Heart right ventricle (tissue), 16 donors: ENCODE data around the gene JAKMIP1. TPM values are rescaled to one million over a fixed set of nuclear protein-coding genes. Genes with fewer than 3 reads are reported as not detected.

Experiments used
- ATAC-seq, 8 donors: fragments of 200-7000 bp; cut with Tn5 transposase; one replicate each; pipeline ENCODE4 v1.9.1; 2020; ENCODE audit warnings: mild to moderate bottlenecking in 8 of 8, moderate library complexity in 8 of 8, moderate number of reproducible peaks in 1 of 8
- DNase-seq, 2 donors: peaks; one replicate each; pipeline ENCODE4 v3.0.0-alpha.2; 2020
- H3K27ac ChIP-seq, 10 donors: fragments of 200-600 bp; sonication (generic) in 2 of 10; one replicate each; pipeline versions ENCODE4 v1.5.0 to v1.8.0; 2020 to 2022; ENCODE audit warnings: mild to moderate bottlenecking in 3 of 10
- H3K27me3 ChIP-seq, 7 donors: fragments of 200-600 bp; one replicate each; pipeline ENCODE4 v1.8.0; 2021 to 2022; ENCODE audit warnings: mild to moderate bottlenecking in 2 of 7
- H3K36me3 ChIP-seq, 9 donors: fragments of 200-600 bp; sonication (generic) in 1 of 9; one replicate each; pipeline versions ENCODE4 v1.5.0 to v1.8.0; 2020 to 2022; ENCODE audit warnings: mild to moderate bottlenecking in 2 of 9
- H3K4me1 ChIP-seq, 9 donors: fragments of 200-600 bp; sonication (generic) in 1 of 9; one replicate each; pipeline versions ENCODE4 v1.5.0 to v1.8.0; 2020 to 2022; ENCODE audit warnings: mild to moderate bottlenecking in 4 of 9
- H3K4me3 ChIP-seq, 10 donors: fragments of 200-600 bp; sonication (generic) in 2 of 10; one replicate each; pipeline versions ENCODE4 v1.5.0 to v1.8.0; 2020 to 2022; ENCODE audit warnings: mild to moderate bottlenecking in 7 of 10, moderate library complexity in 2 of 10
- H3K9me3 ChIP-seq, 11 donors: fragments of 200-600 bp in 10 of 11; sonication (generic) in 2 of 11; one replicate each; pipeline versions ENCODE4 v1.5.0 to v1.8.0; 2013 to 2022; ENCODE audit warnings: mild to moderate bottlenecking in 2 of 11, control low read depth in 1 of 11, moderate library complexity in 1 of 11
- WGBS, 2 donors: extraction: QIAGEN DNeasy Blood & Tissue Kit; methylation state at CpG; one replicate each; pipeline ENCODE4 v1.1.7; 2013; ENCODE audit warnings: inconsistent platforms in 1 of 2; 5-methylcytosine and 5-hydroxymethylcytosine counted together
- intact Hi-C, 10 donors: fragments of 100-400 bp; cut with DNase I; formaldehyde crosslinking; loops; one replicate each; pipeline versions ENCODE4 v1.11.1 to v1.14.2; 2022
- polyA plus RNA-seq, 2 donors: library from polyadenylated mRNA; stranded (reverse); fragments of 200-250 nt; gene quantifications; one replicate each; pipeline ENCODE4 v1.2.3, GENCODE V29; 2013
- total RNA-seq, 10 donors: library from RNA; stranded (reverse); fragmentation: NEBNext Ultra II Directional in 3 of 10; extraction: Animal tissue kit (Norgen Biotek cat#: 25700) in 3 of 10; gene quantifications; one replicate each; pipeline versions ENCODE4 v1.2.1 to v1.2.4, GENCODE V29; 2021 to 2023
- TF ChIP-seq, protein P1 (sequence below), 9 donors: fragments of 200-600 bp; sonication (generic) in 2 of 9; IDR thresholded peaks; one replicate each; pipeline versions ENCODE4 v1.5.0 to v1.8.0; 2021 to 2022; ENCODE audit warnings: antibody characterized with exemption in 9 of 9, mild to moderate bottlenecking in 5 of 9, moderate library complexity in 1 of 9
- donor health status: Arrhythmogenic right ventricular cardiomyopathy.
- donor health status: ischemic (EF 13 %, LVEDD 7.1; RV severe dilation, severe dysfunction).
- donor health status: healthy with polysubstance abuse.
- donor health status: DM: no; HTN: yes; CAD: no.
- donor health status: DM: no; HTN: no; CAD: no.
- donor health status: ischemic (EF 25% LVEDD 6.9; RV normal size, moderate dysfunction).
- donor health status: ischemic (EF 25% LVEDD 5.7; RV mildly dilated, moderate dysfunction).
- donor health status: healthy.
- donor health status: DM: yes; HTN: yes; CAD: no.
- donor health status: Ischemic cardiomyopathy.
- donor health status: ischemic (EF 35%, LVEDD 5.7; RV mildly dilated, moderate dysfunction).
- donor health status: nonischemic (EF 11% LVEDD 7.7; RV severe dilation, severe dysfunction).
- donor health status: DM: yes; HTN: yes; CAD: no.
- donor health status: PGD.
- donor health status: ischemic (EF 29% LVEDD 5.4; RV normal size, mild dysfunction).
- donor health status: nonischemic (EF 23%, LVEDD 6.1; RV moderate dilation, normal function).

JAKMIP1 gene
- total and polyA plus RNA-seq, 12 donors = 0.04 to 0.76 (median 0.14) TPM; not detected in 8

DNA sequence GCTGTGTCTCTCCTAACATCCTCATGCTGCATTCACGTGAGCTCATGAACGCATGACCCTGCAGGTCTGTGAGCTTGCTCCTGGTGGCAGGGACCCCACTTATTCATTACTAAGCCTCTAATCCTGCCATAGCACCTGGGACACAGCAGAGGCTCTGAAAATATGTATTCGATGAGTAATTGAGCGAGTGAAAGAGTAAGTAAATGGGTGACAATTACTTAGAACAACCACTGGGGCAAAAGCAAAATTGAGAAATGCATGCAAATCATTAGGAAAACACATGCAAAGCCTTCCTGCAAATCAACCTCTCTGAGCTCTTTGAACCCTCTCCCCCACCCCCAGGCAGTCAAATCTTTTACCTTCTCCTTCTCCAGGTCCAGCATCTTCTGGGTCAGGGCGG lies 158.5 kb downstream of the JAKMIP1 start:
- Histone ChIP-seq H3K36me3 (no peaks in the 10 kb centered on the region), H3K27me3 (peaks cover 0 to 68% (median 36%) of the 10 kb centered on the region in 7 donors), H3K9me3 (no peaks in the 10 kb centered on the region), H3K27ac (no peak overlapping the region), H3K4me1 (no peaks in the 10 kb centered on the region), H3K4me3 (no peak overlapping the region)
- TF ChIP-seq, protein P1, sequence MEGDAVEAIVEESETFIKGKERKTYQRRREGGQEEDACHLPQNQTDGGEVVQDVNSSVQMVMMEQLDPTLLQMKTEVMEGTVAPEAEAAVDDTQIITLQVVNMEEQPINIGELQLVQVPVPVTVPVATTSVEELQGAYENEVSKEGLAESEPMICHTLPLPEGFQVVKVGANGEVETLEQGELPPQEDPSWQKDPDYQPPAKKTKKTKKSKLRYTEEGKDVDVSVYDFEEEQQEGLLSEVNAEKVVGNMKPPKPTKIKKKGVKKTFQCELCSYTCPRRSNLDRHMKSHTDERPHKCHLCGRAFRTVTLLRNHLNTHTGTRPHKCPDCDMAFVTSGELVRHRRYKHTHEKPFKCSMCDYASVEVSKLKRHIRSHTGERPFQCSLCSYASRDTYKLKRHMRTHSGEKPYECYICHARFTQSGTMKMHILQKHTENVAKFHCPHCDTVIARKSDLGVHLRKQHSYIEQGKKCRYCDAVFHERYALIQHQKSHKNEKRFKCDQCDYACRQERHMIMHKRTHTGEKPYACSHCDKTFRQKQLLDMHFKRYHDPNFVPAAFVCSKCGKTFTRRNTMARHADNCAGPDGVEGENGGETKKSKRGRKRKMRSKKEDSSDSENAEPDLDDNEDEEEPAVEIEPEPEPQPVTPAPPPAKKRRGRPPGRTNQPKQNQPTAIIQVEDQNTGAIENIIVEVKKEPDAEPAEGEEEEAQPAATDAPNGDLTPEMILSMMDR (IDR thresholded peaks at IDR 0.05) = no peak
- 79 to 87% methylated on average over 5 of the region's 5 CpGs for WGBS, 2 donors
- no peak for DNase-seq
- no peak for ATAC-seq
- intact Hi-C loops = no loop called here

DNA sequence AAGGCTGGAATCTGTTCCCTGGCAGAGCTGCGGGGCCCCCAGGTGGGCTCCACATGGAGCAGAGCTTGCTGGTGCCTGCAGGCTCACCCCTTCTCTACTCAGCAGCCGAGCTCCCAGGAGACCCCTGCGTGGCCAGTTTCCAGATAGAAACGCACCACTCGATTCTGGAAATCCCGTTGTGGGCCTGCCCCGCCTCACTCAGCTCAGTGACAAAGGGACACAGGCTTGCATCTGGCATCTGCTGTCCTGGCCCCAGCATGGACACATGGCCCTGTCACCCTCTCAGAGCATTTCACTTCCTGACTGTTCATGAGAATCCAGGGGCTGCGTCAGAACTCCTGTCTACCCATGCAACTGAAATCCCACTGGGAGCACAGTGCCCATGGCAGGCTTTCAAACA lies 161.6 kb downstream of the JAKMIP1 start:
- no peak for ATAC-seq
- Histone ChIP-seq H3K9me3 (no peaks in the 10 kb centered on the region), H3K27me3 (peaks cover 0 to 45% (median 9%) of the 10 kb centered on the region in 7 donors), H3K27ac (no peak overlapping the region), H3K4me3 (no peak overlapping the region), H3K4me1 (no peaks in the 10 kb centered on the region), H3K36me3 (no peaks in the 10 kb centered on the region)
- TF ChIP-seq, protein P1 (IDR thresholded peaks at IDR 0.05) = no peak
- intact Hi-C loops = no loop called here
- whole genome bisulfite sequencing, 2 donors = 68 to 79% methylated on average over 8 of the region's 8 CpGs
- no peak for DNase-seq

DNA sequence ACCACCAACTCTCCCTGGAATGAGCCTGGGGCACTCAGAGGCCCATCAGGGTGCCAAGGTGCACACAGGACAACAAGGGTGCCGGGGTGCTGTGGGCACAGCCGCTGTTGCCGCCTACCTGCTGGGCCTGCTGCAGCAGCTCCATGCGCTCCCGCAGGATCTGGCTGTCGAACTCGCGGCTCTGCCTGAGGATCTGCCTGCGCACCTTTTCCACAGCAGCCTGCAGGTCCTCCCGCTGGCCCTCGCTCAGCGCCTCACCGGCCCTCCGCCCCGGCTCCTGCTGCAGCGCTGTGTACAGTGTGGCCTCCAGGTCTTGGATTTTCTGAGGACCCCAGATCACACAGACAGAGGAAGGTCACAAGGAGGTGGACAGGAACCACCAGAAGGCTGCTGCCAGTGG lies 164.6 kb downstream of the JAKMIP1 start:
- Histone ChIP-seq H3K4me3 (no peak overlapping the region), H3K4me1 (peaks cover 0 to 3% (median 0%) of the 10 kb centered on the region in 9 donors), H3K27ac (no peak overlapping the region), H3K9me3 (no peaks in the 10 kb centered on the region), H3K36me3 (no peaks in the 10 kb centered on the region), H3K27me3 (peaks cover 0 to 16% (median 0%) of the 10 kb centered on the region in 7 donors)
- 94 to 96% methylated on average over 16 of the region's 16 CpGs for WGBS, 2 donors
- no peak for DNase-seq
- no peak for ATAC-seq
- intact Hi-C loops = no loop called here
- TF ChIP-seq, protein P1 (IDR thresholded peaks at IDR 0.05) = no peak

DNA sequence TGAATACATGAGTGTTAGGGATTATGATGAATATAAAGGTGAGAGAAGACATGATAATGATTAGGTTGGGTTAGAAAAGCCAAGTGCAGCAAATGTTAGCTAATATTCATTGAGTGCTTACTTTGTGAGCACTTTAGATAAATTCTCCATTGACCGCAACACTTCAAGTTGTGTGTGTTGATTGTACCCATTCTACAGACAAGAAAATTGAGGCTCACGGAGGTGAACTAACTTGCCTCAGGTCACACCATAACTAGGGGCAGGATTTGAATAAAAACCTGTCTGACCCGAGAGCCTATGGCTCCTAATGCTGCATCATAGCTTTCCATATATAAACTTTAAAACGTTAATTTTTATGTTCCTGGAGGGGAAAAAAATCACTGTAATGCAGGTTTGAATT lies 167.0 kb downstream of the JAKMIP1 start:
- Histone ChIP-seq H3K9me3 (no peaks in the 10 kb centered on the region), H3K27me3 (peaks cover 0 to 24% (median 6%) of the 10 kb centered on the region in 7 donors), H3K27ac (no peak overlapping the region), H3K36me3 (no peaks in the 10 kb centered on the region), H3K4me3 (no peak overlapping the region), H3K4me1 (peaks cover 0 to 3% (median 0%) of the 10 kb centered on the region in 9 donors)
- no peak for DNase-seq
- 64 to 65% methylated on average over 4 of the region's 4 CpGs for WGBS, 2 donors
- intact Hi-C loops = no loop called here
- TF ChIP-seq, protein P1 (IDR thresholded peaks at IDR 0.05) = no peak
- no peak for ATAC-seq
